ENCODE measurements around the gene LCP2. TPM values are rescaled to one million over a fixed set of nuclear protein-coding genes. Genes with fewer than 3 reads are reported as not detected.

Gene LCP2
- total RNA-seq, 6 donors from 2014 or later: 43.0 to 148 (median 68.6) TPM

- WGBS, 2 donors: 50 to 57% methylated on average over 8 of the region's 8 CpGs
- Histone ChIP-seq H3K27ac (no peak overlapping the region), H3K4me3 (no peak overlapping the region), H3K36me3 (no peaks in the 10 kb centered on the region), H3K27me3 (no peaks in the 10 kb centered on the region), H3K4me1 (peaks cover 5 to 11% (median 7%) of the 10 kb centered on the region in 4 donors), H3K9me3 (no peaks in the 10 kb centered on the region)
- ATAC-seq (ENCODE audit: low FRiP score in 2 of 2) (no peak), DNase-seq (peak in 1 of 2 donors; percentile 40)
- TF ChIP-seq POLR2AphosphoS5 (IDR thresholded peaks at IDR 0.05) (no peak), POLR2A (IDR thresholded peaks at IDR 0.05) (no peak), EP300 (IDR thresholded peaks at IDR 0.05) (no peak)
These were observed 44.7 kb upstream of the LCP2 start for GRCh38 chr5:170342153-170342725.

DNA sequence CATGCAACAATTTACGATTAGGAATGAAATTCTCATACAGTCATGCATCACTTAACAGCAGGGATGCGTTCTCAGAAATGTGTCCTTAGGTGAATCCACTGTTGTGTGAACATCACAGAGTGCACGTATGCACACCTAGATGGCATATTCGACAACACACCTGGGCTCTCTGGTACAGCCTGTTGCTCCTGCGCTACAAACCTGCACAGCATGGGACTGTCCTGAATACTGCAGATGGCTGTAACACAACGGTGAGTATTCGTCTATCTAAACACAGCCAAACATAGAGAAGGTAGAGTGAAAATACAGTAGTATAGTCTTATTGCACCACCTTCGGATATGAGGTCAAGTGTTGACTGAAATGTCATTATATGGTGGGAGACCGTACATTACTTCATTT lies 44.0 kb upstream of the LCP2 start:
- Histone ChIP-seq H3K27ac (no peak overlapping the region), H3K9me3 (no peaks in the 10 kb centered on the region), H3K4me3 (no peak overlapping the region), H3K36me3 (no peaks in the 10 kb centered on the region), H3K4me1 (peaks cover 5 to 18% (median 11%) of the 10 kb centered on the region in 4 donors), H3K27me3 (no peaks in the 10 kb centered on the region)
- DNase-seq (no peak), ATAC-seq (ENCODE audit: low FRiP score in 2 of 2) (no peak)
- no peak for TF ChIP-seq CTCF (IDR thresholded peaks at IDR 0.05)
- no peak for TF ChIP-seq POLR2A (IDR thresholded peaks at IDR 0.05)
- no peak for TF ChIP-seq POLR2AphosphoS5 (IDR thresholded peaks at IDR 0.05)
- TF ChIP-seq EP300 (IDR thresholded peaks at IDR 0.05): no peak
- 92 to 93% methylated on average over 9 of the region's 9 CpGs for WGBS, 2 donors

DNA sequence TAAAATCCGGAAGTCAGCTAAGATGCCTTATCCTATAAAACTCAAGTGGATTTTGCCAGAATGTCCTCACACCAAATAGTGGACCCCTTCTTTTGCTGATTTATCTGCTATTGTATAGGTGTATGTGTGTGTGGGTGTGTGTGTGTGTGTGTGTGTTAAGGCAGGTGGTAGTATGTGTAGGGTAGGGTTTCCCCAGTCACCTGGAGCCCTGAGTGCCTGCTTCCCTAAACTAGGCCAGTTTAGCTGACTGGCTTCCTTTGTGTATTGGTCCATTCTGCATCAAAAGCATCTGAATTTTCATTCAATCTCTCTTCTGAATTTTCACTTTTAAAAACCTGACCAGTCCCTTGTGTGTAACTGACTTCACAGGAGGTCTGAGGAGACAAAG lies 42.2 kb upstream of the LCP2 start:
- Histone ChIP-seq H3K27me3 (no peaks in the 10 kb centered on the region), H3K9me3 (no peaks in the 10 kb centered on the region), H3K27ac (no peak overlapping the region), H3K4me3 (no peak overlapping the region), H3K4me1 (peaks cover 5 to 21% (median 13%) of the 10 kb centered on the region in 4 donors), H3K36me3 (no peaks in the 10 kb centered on the region)
- DNase-seq: no peak
- no peak for TF ChIP-seq POLR2A (IDR thresholded peaks at IDR 0.05)
- no peak for TF ChIP-seq CTCF (IDR thresholded peaks at IDR 0.05)
- no peak for ATAC-seq (ENCODE audit: low FRiP score in 2 of 2)
- WGBS, 2 donors: 95 to 100% methylated on average over 1 of the region's 1 CpG

GRCh38 chr5:170338933-170339779 lies 41.6 kb upstream of the LCP2 start:
- H3K4me3 ChIP-seq: no peak overlapping the region
- H3K36me3 ChIP-seq: no peaks in the 10 kb centered on the region
- peak; percentile 6 to 73 for ATAC-seq (ENCODE audit: low FRiP score in 2 of 2)
- no peaks in the 10 kb centered on the region for H3K27me3 ChIP-seq
- H3K4me1 ChIP-seq: peaks cover 5 to 23% (median 18%) of the 10 kb centered on the region in 4 donors
- DNase-seq: peak in 1 of 2 donors; percentile 68
- TF ChIP-seq CTCF (IDR thresholded peaks at IDR 0.05) (peak; percentile 28 to 76 (median 56)), EP300 (IDR thresholded peaks at IDR 0.05) (no peak)
- no peaks in the 10 kb centered on the region for H3K9me3 ChIP-seq
- WGBS, 2 donors: 82 to 89% methylated on average over 3 to 4 of the region's 4 CpGs
- H3K27ac ChIP-seq: peak overlapping the region in 1 of 4 donors; percentile 37

- 74 to 86% methylated on average over 4 of the region's 4 CpGs for WGBS, 2 donors
These were observed 40.7 kb upstream of the LCP2 start for GRCh38 chr5:170338291-170338690.

More at GRCh38 chr5:170338291-170338690, 40.7 kb upstream of the LCP2 start:
- Histone ChIP-seq H3K27me3 (no peaks in the 10 kb centered on the region), H3K36me3 (no peaks in the 10 kb centered on the region), H3K9me3 (no peaks in the 10 kb centered on the region), H3K4me3 (no peak overlapping the region), H3K4me1 (peaks cover 5 to 31% (median 23%) of the 10 kb centered on the region in 4 donors), H3K27ac (peak overlapping the region in 1 of 4 donors; percentile 19)
- no peak for TF ChIP-seq EP300 (IDR thresholded peaks at IDR 0.05)
- TF ChIP-seq CTCF (IDR thresholded peaks at IDR 0.05): no peak
- no peak for TF ChIP-seq POLR2AphosphoS5 (IDR thresholded peaks at IDR 0.05)
- no peak for TF ChIP-seq POLR2A (IDR thresholded peaks at IDR 0.05)
- ATAC-seq (ENCODE audit: low FRiP score in 2 of 2) (no peak), DNase-seq (no peak)

Data from upper lobe of left lung (tissue), 6 donors.